HL-60 (cell line): ENCODE data around the gene NET1.

Experiments
- CTCF ChIP-seq: IDR thresholded peaks from one replicate; pipeline ENCODE4 v1.5.1; 2011; ENCODE audit warnings: low read length, control low read depth, inconsistent platforms; ENCODE audit not compliant: insufficient read depth
- POLR2AphosphoS5 ChIP-seq: IDR thresholded peaks from 2 replicates; pipeline ENCODE4 v1.6.1; 2012; ENCODE audit warnings: low read depth
- REST ChIP-seq: IDR thresholded peaks from 2 replicates; pipeline ENCODE4 v1.6.1; 2012; ENCODE audit warnings: low read depth; ENCODE audit not compliant: insufficient replicate concordance
- SPI1 ChIP-seq: IDR thresholded peaks from 2 replicates; pipeline ENCODE4 v1.6.1; 2012; ENCODE audit warnings: low read depth, mild to moderate bottlenecking, borderline replicate concordance

GRCh38 chr10:5480162-5480941 lies 68.0 kb downstream of the NET1 start:
- TF ChIP-seq CTCF = no peak
- TF ChIP-seq POLR2AphosphoS5 = no peak
- TF ChIP-seq SPI1 = no peak
- TF ChIP-seq REST = no peak
